Activated gamma-delta T cell (primary cell): Measurements from ENCODE around the gene OR2Y1.
"Not testable (repeated sequence)": the region's sequence is repeated elsewhere in the genome, so short reads cannot be mapped to it uniquely, and the experiment has no call there.

Source experiments
- DNase-seq: peaks from one replicate; lab custom pipeline; 2025; lab: John Stamatoyannopoulos, UW

The OR2Y1 gene

DNA sequence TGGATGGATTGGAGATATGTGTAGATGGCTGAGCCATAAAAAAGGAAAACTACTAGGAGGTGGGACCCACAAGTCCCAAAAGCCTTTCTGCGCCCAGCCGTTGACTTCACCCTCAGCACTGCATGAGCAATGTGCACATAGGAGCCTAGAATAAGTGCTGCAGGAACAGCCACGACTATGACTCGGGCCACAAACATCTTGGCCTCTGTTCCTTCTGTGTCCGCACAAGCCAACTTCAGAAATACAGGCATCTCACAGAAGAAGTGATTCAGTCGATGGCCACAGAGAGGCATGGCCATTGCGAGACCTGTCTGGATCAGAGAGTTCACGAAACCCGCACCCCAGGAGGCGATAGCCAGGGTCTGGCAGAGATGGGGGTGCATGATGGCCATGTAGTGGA is 587 bp downstream of the OR2Y1 start:
- no peak for DNase-seq

DNA sequence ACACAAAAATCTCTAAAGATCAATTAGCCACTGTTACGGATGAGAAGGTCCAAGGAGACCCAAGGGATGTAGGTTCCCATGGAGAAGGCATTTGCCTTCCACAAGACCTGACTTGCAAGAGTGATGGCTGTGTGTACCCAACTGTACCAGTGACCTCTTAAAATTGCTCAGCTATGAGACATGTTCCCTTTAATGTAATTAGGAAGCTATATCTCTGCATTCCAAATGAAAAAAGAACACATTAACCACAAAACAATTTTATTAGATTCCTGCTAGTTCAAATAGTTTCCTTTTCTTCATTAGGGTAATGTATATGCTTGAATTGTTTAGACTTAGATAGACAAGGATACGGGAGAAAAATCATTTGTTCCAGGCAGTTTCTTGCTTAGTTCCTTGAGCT is 3.3 kb downstream of the OR2Y1 start:
- DNase-seq, result no peak

DNA sequence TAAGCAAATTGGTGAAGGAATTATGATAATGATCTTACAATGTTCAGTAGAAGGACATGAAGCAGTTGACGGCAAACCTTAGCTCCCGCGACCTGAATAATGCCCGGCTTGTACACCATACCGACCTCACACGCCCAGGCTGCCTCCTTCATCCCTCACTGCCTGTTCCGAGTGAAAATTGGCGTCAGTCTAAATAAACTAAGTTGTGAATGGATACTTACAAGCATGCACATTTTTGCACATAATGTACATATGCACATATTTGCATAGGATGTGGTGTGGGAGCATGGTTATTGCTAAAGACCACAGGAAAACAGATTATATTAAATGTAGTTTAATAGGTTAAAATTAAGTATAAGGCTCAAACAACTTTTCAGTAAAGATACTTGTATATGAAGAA is 14.9 kb downstream of the OR2Y1 start:
- DNase-seq, result no peak

DNA sequence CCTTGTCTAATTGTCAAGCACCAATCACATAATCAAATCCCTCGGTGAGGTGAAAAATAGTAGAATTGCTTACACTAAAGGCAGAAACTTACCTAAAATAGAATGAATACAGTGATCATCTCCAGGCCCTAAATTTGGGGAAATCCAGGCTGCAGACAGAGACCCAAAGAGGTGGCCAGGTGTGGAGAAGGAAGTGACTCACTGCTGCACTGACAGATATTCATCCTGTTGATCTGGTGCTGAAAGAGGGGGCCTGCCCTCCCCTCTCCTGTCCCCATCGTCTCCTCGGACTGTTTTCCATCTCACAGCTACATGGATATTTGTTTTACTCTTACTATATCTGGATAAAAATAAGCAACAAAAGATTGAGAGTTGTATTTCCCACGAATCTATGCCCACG is 15.9 kb downstream of the OR2Y1 start:
- DNase-seq, result no peak

DNA sequence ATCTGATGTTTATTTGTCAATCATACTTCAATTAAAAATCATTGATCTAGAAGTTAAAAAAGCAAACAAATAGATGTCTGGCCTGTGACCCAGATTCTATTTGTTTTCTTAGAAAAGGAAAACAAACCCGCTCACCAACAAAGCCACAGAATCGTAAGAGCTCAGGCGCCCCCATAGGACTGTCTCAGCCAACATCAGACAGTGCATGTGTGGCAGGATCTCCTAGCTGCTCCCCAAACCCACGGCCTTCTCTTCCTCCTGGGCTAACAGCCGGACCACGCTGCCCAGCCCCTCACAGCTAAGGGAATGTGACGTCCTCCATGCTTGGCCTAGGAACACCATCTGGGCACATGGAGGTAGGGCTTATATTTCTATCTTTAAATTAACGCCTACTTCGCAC is 19.4 kb downstream of the OR2Y1 start:
- DNase-seq, result no peak

DNA sequence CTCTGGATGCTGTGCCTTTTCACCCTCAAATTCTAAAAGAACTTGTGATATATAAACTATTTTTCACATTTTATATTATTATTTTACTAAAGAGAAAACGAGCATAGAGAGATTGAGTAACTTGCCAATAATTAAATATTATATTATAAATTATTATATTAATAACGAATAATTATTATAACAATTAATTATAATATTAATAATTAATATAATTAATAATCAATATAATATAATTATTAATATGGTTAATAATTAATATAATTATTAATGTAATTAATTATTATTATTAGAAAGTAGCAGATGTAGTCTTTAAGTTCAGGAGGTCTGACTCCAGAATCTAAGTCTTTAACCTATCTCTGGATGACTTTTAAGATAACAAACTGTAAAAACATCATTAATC is 20.1 kb downstream of the OR2Y1 start:
- no peak for DNase-seq

DNA sequence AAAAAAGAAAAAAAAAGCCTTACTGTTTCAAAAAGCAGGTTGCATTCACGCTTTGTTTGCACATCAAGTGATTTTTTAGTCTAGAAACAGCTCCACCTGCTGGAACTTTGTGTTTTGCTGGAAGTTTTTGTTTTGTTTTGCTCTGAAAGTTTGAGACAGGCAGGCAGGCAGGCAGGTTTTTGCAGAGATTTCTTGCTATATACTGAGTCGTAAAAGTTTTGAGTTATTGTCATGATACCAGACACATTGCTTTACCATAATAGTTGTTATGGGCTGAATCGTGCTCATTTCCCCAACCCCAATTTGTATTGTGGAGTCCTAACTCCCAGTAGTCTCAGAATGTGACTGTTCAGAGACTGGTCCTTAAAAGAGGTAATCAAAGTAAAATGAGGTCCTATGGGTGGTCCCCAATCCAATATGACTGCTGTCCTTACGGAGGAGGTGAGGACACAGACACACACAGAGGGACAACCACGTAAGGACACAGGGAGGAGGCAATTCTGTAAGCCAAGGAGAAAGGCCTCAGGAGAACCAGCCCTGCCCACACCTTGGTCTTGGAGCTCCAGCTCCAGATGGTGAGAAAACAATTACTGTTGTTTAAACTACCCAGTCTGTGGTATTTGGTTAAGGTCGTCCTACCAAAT is 20.9 kb downstream of the OR2Y1 start:
- DNase-seq, result no peak

DNA sequence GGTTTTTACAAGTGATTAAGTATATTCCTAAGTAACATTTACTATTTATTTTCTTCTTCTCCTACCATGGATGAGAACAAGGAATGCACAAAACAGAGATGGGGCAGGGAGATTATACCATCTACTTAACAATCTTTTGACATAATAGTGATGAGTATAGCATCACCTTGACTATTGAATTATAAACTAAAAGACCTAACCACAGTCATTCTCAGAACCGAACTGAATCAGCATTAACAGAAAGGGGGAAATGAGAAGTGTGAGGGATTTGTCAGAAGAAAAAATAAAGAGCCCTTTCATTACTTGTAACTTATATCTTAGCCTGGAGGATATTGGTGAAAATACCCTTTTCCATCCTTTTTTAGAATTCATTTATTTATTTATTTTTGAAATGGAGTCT is 21.9 kb downstream of the OR2Y1 start:
- DNase-seq, result no peak

DNA sequence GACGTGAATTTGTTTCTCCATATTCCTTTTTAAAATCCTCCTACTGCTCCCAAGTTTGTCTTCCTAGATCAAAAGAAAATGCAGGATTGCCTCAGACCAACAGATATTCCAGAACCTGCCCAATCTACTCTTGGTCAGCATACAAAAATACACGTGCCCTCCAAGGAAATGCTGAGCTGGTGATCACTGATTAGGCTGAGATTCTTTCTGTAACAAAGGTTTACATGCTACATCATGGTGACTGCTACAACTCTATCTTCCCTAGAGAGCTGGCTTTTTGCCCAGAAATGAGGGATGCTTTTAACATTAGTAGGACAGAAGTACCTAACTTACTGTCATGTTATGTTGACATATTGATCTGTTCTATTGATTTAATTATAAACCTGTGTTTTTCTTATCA is 35.5 kb downstream of the OR2Y1 start:
- no peak for DNase-seq

DNA sequence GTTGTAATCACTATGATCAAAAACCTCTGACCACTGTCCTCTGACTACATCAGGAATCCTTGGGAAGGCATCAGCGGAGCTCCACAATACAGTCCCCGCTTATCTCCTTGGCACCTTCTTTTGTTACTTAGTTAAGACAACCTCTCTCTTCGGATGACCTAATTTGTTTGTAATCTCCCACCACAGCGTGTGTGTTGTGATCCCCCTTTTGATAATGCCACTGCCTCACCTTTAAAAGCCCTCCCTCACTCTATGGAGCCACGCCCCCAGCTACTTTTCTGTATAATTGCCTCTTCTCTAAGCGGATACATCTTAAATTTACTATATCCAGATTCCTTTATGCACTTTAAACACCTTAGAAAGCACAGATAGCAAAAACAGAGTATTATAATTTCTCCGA is 35.9 kb downstream of the OR2Y1 start:
- DNase-seq, result no peak

DNA sequence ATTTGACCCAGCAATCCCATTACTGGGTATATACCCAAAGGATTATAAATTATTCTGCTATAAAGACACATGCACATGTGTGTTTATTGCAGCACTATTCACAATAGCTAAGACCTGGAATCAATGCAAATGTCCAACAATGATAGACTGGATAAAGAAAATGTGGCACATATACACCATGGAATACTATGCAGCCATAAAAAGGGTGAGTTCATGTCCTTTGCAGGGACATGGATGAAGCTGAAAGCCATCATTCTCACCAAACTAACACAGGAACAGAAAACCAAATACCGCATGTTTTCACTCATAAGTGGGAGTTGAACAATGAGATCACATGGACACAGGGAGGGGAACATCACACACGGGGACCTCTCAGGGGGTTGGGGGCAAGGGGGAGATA is 36.5 kb downstream of the OR2Y1 start:
- DNase-seq, result not testable (repeated sequence)

DNA sequence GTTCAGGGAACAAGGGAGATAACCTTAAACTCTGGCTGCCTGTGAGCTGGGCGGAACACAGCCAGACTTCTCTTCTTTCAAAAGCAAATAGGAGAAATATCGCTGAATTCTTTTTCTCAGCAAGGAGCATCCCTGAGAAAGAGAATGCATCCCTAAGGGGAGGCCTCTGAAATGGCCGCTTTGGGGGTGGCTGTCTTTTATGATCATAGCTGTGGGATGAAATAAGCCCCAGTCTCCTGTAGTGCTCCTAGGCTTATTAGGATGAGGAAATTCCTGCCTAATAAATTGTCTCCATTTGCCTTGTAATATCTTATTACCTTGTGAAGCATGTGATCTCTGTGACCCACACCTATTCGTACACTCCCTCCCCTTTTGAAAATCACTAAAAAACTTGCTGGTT is 39.4 kb downstream of the OR2Y1 start:
- DNase-seq, result not testable (repeated sequence)

DNA sequence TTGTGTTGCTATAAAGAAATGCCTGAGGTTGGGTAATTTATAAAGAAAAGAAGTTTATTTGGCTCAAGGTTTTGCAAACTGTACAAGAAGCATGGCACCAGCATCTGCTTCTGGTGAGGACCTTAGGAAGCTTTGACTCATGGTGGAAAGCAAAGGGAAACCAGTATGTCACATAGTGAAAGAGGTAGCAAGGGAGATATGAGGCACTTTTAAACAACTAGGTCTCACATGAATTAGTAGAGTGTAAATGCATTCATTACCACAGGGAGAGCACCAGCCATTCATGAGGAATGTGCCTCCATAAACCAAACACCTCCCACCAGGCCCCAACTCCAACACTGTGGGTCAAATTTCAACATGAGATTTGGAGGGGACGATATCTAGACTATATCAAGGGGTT is 40.8 kb downstream of the OR2Y1 start:
- no peak for DNase-seq

DNA sequence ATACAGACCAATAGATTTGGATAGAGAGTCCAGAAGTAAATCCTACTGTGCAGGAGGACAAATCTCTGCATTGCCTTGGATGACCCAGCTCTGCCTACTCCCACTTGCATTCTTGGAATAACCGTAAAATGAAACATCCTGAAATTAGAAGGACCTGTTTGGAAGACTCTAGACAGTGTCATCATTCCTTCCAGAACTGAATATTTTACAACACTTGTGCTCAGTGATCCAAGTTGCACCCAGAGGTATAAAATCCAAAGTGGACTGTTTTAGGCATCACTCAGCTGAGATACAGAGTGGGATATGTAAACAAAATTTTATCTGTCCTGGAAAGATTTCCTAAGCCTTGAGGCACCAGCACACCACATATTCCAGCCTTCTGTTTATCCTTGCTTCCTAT is 43.7 kb downstream of the OR2Y1 start:
- DNase-seq, result no peak

DNA sequence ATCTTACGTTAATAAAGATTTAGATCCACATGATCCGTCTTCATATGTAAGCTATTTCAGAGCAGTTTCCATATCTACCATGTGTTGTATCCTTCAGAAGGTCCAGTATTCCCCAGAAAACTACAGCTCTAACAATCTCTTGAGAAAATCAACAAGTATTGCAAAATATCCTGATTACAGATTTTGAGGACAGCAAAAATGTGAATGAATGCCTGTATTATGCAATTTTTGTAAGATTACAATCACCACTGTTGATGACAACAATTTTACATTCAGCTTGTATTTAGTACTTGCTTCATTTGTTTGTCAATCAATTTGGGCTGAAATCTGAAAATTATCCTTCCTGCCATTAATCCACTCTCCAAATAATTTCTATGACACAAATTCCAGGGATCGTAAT is 47.4 kb downstream of the OR2Y1 start:
- no peak for DNase-seq

DNA sequence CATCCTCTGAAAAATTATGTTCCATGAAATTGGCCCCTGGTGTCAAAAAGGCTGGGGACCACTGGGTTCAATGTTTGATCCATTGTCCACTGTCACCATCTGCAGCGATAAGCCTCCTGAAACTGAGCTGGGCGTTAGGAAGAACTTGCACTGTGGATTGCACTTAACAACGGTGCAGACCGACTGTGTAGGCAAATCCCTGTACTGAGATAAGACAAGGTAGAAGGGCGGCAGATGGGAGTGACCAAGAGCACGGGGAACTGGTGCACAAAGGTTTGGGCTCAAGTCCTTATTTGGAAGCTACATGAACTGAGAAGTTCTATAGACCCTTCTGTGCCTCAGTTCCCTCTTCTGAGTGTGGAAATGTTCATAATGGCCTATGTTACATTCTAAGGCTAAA is 48.8 kb downstream of the OR2Y1 start:
- no peak for DNase-seq

DNA sequence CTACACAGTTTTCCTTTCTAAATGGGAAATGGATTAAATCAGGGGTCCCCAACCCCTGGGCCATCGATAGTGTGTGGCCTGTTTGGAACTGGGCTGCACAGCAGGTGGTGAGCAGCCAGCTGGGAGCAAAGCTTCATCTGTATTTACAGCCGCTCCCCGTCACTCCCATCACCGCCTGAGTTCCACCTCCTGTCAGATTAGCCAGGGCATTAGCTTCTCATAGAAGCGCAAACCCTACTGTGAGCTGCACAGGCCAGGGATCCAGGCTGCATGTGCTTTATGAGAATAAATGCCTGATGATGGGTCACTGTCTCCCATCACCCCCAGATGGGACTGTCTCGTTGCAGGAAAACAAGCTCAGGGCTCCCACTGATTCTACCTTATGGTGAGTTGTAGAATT is 49.3 kb downstream of the OR2Y1 start:
- DNase-seq, result no peak

DNA sequence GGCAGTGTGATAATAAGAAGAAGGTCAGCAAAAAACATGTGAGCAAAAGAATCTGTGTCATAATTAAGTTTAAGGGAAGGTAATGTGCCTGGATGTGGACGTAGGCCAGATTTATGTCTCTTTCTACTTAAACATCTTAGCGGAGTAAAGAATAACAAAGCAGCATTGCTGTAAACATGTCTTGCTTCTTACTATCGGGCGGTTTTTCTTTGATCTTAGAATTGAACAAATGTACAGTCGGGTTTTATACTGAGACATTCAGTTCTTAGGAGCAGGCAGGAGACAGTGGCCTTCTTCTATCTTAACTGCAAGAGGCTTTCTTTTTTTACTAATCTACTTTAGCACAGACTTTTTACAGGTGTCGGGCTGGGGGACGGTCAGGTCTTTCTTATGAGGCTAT is 50.1 kb downstream of the OR2Y1 start:
- DNase-seq, result no peak
